HCT116 (cell line): Measurements from ENCODE around the gene MYBPC3. TPM values are rescaled to one million over a fixed set of nuclear protein-coding genes. Genes with fewer than 3 reads are reported as not detected.

Source experiments
- ATAC-seq: fragments of 200-7000 bp; cut with Tn5 transposase; 2 replicates; pipeline ENCODE4 v1.9.1; 2020; ENCODE audit warnings: mild to moderate bottlenecking, moderate library complexity
- BruUV-seq: library from RNA; stranded (reverse); fragments of 400-500 nt; replicated peaks from 2 replicates; lab custom pipeline; 2021; lab: Mats Ljungman, UMichigan
- CTCF ChIA-PET: fragments of 300-600 bp; sonication (Branson Sonifier 250); formaldehyde crosslinking; loops from one replicate; lab custom pipeline; 2021; ENCODE audit warnings: antibody characterized with exemption; lab: Charles Lee
- POLR2A ChIA-PET: fragments of 300-600, 350-600 bp; sonication (Branson Sonifier 250); formaldehyde crosslinking; loops from one replicate; lab custom pipeline; 2021; ENCODE audit warnings: antibody characterized with exemption; lab: Charles Lee
- RAD21 ChIA-PET, 2 experiments: fragments of 300-600 bp; sonication (Branson Sonifier 250); formaldehyde crosslinking; loops; one replicate each; lab custom pipeline; 2023; ENCODE audit warnings: low total read pairs in 2 of 2; ENCODE audit not compliant: uncharacterized antibody in 2 of 2, unreplicated experiment in 2 of 2, low non-redundant PET in 1 of 2; lab: Charles Lee
- DNase-seq: peaks from one replicate; pipeline ENCODE4 v3.0.0-alpha.2; 2010; ENCODE audit warnings: low read depth, low spot score
- H2AFZ ChIP-seq: fragments of 200-600 bp; shearing (Covaris generic), sonication (generic); 2 replicates; pipeline ENCODE4 v1.6.1; 2017; ENCODE audit warnings: low read depth, mixed run types, mixed read lengths, antibody characterized with exemption, low read length; ENCODE audit not compliant: poor library complexity, severe bottlenecking
- H3K27ac ChIP-seq: 2 replicates; pipeline ENCODE4 v1.5.1; 2012; ENCODE audit warnings: low read depth, low read length
- H3K27me3 ChIP-seq: fragments of 200-600 bp; sonication (generic); 2 replicates; pipeline ENCODE4 v1.6.1; 2016; ENCODE audit warnings: mixed run types, low read length, mixed read lengths; ENCODE audit not compliant: insufficient read depth
- H3K36me3 ChIP-seq, 2 experiments: fragments of 200-500 bp in 1 of 2; fragments of 200-600 bp in 1 of 2; sonication (Bioruptor generic) in 1 of 2; sonication (generic) in 1 of 2; 2 replicates each; pipeline versions ENCODE4 v1.5.1 to v1.6.1; 2014 to 2016; ENCODE audit warnings: low read length in 2 of 2, inconsistent platforms in 1 of 2, mixed read lengths in 1 of 2, mixed run types in 1 of 2; ENCODE audit not compliant: insufficient read depth in 2 of 2, control insufficient read depth in 1 of 2
- H3K4me1 ChIP-seq, 2 experiments: fragments of 200-600 bp in 1 of 2; sonication (generic) in 1 of 2; 2 replicates each; pipeline versions ENCODE4 v1.5.1 to v1.6.1; 2012 to 2017; ENCODE audit warnings: low read length in 2 of 2, inconsistent platforms in 1 of 2, mild to moderate bottlenecking in 1 of 2, mixed read lengths in 1 of 2, mixed run types in 1 of 2, moderate library complexity in 1 of 2; ENCODE audit not compliant: insufficient read depth in 2 of 2, control insufficient read depth in 1 of 2
- H3K4me2 ChIP-seq: fragments of 200-600 bp; sonication (generic); 2 replicates; pipeline ENCODE4 v1.6.1; 2017; ENCODE audit warnings: mixed run types, low read length, mixed read lengths
- H3K4me3 ChIP-seq, 2 experiments: fragments of 200-600 bp in 1 of 2; sonication (generic) in 1 of 2; replicated peaks in 1 of 2; 2 replicates each; pipeline ENCODE4 v1.5.1; 2011 to 2016; ENCODE audit warnings: low read length in 2 of 2, control low read depth in 1 of 2, low read depth in 1 of 2, mild to moderate bottlenecking in 1 of 2, mixed read lengths in 1 of 2, mixed run types in 1 of 2
- H3K79me2 ChIP-seq: fragments of 200-600 bp; sonication (generic); 2 replicates; pipeline ENCODE4 v1.6.1; 2017; ENCODE audit warnings: mild to moderate bottlenecking, mixed run types, low read length, moderate library complexity, mixed read lengths; ENCODE audit not compliant: insufficient read depth
- H3K9ac ChIP-seq: fragments of 200-600 bp; sonication (generic); 2 replicates; pipeline ENCODE4 v1.6.1; 2016; ENCODE audit warnings: low read length, mixed read lengths
- H3K9me2 ChIP-seq: fragments of 200-600 bp; sonication (generic), shearing (Covaris generic); 2 replicates; pipeline ENCODE4 v1.6.1; 2017; ENCODE audit warnings: mixed run types, mild to moderate bottlenecking, moderate library complexity; ENCODE audit not compliant: insufficient read depth
- H3K9me3 ChIP-seq, 2 experiments: fragments of 200-500 bp in 1 of 2; fragments of 200-600 bp in 1 of 2; sonication (Bioruptor generic) in 1 of 2; sonication (generic) in 1 of 2; 2 replicates each; pipeline ENCODE4 v1.6.1; 2014 to 2017; ENCODE audit warnings: low read length in 2 of 2, mixed read lengths in 2 of 2, inconsistent platforms in 1 of 2, low read depth in 1 of 2, mild to moderate bottlenecking in 1 of 2, mixed run types in 1 of 2, moderate library complexity in 1 of 2; ENCODE audit not compliant: control insufficient read depth in 1 of 2, insufficient read depth in 1 of 2
- H4K20me1 ChIP-seq: fragments of 200-600 bp; sonication (generic), shearing (Covaris generic); 2 replicates; pipeline ENCODE4 v1.6.1; 2017; ENCODE audit warnings: mixed run types, mild to moderate bottlenecking, moderate library complexity; ENCODE audit not compliant: insufficient read depth
- CEBPB ChIP-seq: IDR thresholded peaks from 2 replicates; pipeline ENCODE4 v1.6.1; 2012; ENCODE audit warnings: low read depth
- ELF1 ChIP-seq: IDR thresholded peaks from 2 replicates; pipeline ENCODE4 v1.6.1; 2012; ENCODE audit warnings: low read depth, borderline replicate concordance
- JUND ChIP-seq: IDR thresholded peaks from 2 replicates; pipeline ENCODE4 v1.6.1; 2012
- RAD21 ChIP-seq: IDR thresholded peaks from 2 replicates; pipeline ENCODE4 v1.6.1; 2012; ENCODE audit warnings: low read depth, mild to moderate bottlenecking
- SP1 ChIP-seq: IDR thresholded peaks from 2 replicates; pipeline ENCODE4 v1.6.1; 2012; ENCODE audit warnings: low read depth
- ZNF274 ChIP-seq: fragments of 200-500 bp; sonication (Bioruptor generic); IDR thresholded peaks from 2 replicates; pipeline ENCODE4 v1.6.1; 2014; ENCODE audit warnings: mild to moderate bottlenecking, low read depth, low read length, inconsistent platforms
- intact Hi-C: fragments of 100-400 bp; cut with micrococcal nuclease; formaldehyde crosslinking; loops from 2 replicates; pipeline ENCODE4 v1.10.0; 2022
- total RNA-seq: library from RNA; stranded (reverse); gene quantifications from one replicate; pipeline ENCODE4 v1.2.1, GENCODE V29; 2021; ENCODE audit not compliant: unreplicated experiment
- TF ChIP-seq, protein P1 (sequence below), 3 experiments: fragments of 200-600 bp in 1 of 3; sonication (generic) in 1 of 3; IDR thresholded peaks in 2 of 3; conservative IDR thresholded peaks in 1 of 3; 2 replicates each; pipeline ENCODE4 v1.5.1; 2012 to 2017; ENCODE audit warnings: low read depth in 2 of 3, low read length in 2 of 3, antibody characterized with exemption in 1 of 3, borderline replicate concordance in 1 of 3, control low read depth in 1 of 3, mild to moderate bottlenecking in 1 of 3, mixed read lengths in 1 of 3, mixed run types in 1 of 3, moderate library complexity in 1 of 3; ENCODE audit not compliant: insufficient read depth in 1 of 3
- TF ChIP-seq, protein P2 (sequence below): IDR thresholded peaks from 2 replicates; pipeline ENCODE4 v1.6.1; 2011; ENCODE audit warnings: mild to moderate bottlenecking, low read length, moderate library complexity; ENCODE audit not compliant: insufficient replicate concordance; ENCODE audit errors: extremely low read depth

MYBPC3 gene
- total RNA-seq, 1 experiment from 2014 or later = 0.25 TPM

DNA sequence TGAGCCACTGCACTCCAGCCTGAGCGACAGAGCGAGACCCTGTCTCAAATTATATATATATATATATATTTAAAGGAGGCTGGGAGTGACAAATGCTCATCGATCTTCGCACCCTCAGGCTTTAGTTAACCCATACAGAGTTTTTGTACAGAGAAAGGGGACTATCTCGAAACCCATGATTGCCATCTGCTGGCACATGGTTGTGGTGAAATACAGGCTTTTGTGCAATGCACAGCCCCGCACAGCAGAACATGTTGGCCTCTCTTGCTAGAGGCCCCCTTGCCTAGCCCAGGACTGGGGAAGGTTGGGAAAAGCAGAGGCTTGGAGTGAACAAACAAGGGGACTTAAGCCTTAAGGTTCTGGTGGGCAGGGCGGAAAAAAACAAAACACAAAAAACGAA, 3.6 kb downstream of the MYBPC3 start:
- peak; percentile 32 for DNase-seq
- Histone ChIP-seq H3K9me2 (no peaks in the 10 kb centered on the region), H3K79me2 (no peaks in the 10 kb centered on the region), H2AFZ (peak overlapping the region; percentile 54), H3K36me3 (no peaks in the 10 kb centered on the region), H3K9ac (no peak overlapping the region), H4K20me1 (no peaks in the 10 kb centered on the region), H3K27me3 (no peaks in the 10 kb centered on the region), H3K4me1 (no peaks in the 10 kb centered on the region), H3K4me2 (no peak overlapping the region)
- ChIA-PET CTCF (interaction anchor here (1.7 kb wide), 1 partner anchor 115 kb away, joined by 4 read pairs; no protein-coding TSS in a partner anchor), POLR2A (no interaction called here), RAD21 (no interaction called here)
- BruUV-seq = no TSS peak
- no peak for TF ChIP-seq ELF1
- TF ChIP-seq, protein P1, sequence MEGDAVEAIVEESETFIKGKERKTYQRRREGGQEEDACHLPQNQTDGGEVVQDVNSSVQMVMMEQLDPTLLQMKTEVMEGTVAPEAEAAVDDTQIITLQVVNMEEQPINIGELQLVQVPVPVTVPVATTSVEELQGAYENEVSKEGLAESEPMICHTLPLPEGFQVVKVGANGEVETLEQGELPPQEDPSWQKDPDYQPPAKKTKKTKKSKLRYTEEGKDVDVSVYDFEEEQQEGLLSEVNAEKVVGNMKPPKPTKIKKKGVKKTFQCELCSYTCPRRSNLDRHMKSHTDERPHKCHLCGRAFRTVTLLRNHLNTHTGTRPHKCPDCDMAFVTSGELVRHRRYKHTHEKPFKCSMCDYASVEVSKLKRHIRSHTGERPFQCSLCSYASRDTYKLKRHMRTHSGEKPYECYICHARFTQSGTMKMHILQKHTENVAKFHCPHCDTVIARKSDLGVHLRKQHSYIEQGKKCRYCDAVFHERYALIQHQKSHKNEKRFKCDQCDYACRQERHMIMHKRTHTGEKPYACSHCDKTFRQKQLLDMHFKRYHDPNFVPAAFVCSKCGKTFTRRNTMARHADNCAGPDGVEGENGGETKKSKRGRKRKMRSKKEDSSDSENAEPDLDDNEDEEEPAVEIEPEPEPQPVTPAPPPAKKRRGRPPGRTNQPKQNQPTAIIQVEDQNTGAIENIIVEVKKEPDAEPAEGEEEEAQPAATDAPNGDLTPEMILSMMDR (IDR thresholded peaks at IDR 0.05 in 2 of 3, conservative IDR thresholded peaks at IDR 0.05 in 1 of 3; ENCODE audit: borderline replicate concordance in 1 of 3, insufficient read depth in 1 of 3, low read depth in 2 of 3, low read length in 2 of 3) = peak; percentile 45 to 49 (median 48); a peak in 5 of 6 replicates
- TF ChIP-seq RAD21 = peak; percentile 65
- TF ChIP-seq, all 23 proteins: peak for 2
- no peaks in the 10 kb centered on the region for H3K9me3 ChIP-seq
- peak; percentile 80 for ATAC-seq
- intact Hi-C loops = no loop called here
- no peak overlapping the region for H3K27ac ChIP-seq
- no peak overlapping the region for H3K4me3 ChIP-seq

DNA sequence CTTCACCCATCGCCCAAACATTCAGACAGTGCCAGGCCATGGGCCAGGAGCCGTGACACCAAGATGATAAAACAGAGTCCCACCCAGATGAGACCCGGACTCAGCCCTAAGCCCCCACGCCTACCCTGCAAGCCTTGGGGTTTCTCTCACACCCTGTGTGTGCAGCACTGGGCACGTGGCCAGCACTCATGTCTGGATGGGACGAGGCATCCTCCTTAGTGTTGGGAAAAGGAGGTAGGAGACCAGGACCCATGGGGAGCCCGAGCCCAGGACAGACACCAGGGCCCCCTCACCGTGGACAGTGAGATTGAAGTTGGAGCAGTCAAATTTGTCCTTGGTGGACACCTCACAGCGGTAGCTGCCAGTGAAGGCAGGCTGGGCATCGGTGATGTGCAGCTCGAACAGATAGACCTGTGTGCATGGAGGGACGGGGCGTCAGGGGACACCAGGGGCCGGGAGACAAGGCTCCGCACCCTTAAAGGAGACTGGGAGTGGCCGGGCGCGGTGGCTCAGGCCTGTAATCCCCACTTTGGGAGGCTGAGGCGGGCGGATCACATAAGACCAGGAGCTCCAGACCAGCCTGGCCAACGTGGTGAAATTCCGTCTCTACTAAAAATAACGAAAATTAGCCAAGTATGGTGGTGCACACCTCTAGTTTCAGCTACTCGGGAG, 4.2 kb downstream of the MYBPC3 start:
- DNase-seq (no peak), ATAC-seq (no peak)
- no peak overlapping the region for H3K4me3 ChIP-seq
- H3K4me1 ChIP-seq = no peaks in the 10 kb centered on the region
- intact Hi-C loops = no loop called here
- no peaks in the 10 kb centered on the region for H4K20me1 ChIP-seq
- TF ChIP-seq ZNF274 (no peak), SP1 (no peak), JUND (no peak), CEBPB (no peak)
- TF ChIP-seq, protein P2, sequence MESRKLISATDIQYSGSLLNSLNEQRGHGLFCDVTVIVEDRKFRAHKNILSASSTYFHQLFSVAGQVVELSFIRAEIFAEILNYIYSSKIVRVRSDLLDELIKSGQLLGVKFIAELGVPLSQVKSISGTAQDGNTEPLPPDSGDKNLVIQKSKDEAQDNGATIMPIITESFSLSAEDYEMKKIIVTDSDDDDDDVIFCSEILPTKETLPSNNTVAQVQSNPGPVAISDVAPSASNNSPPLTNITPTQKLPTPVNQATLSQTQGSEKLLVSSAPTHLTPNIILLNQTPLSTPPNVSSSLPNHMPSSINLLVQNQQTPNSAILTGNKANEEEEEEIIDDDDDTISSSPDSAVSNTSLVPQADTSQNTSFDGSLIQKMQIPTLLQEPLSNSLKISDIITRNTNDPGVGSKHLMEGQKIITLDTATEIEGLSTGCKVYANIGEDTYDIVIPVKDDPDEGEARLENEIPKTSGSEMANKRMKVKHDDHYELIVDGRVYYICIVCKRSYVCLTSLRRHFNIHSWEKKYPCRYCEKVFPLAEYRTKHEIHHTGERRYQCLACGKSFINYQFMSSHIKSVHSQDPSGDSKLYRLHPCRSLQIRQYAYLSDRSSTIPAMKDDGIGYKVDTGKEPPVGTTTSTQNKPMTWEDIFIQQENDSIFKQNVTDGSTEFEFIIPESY = no peak
- H3K9me2 ChIP-seq = no peaks in the 10 kb centered on the region
- RAD21 ChIA-PET = no interaction called here
- no peak overlapping the region for H3K27ac ChIP-seq
- no peak overlapping the region for H3K9ac ChIP-seq
- no peaks in the 10 kb centered on the region for H3K27me3 ChIP-seq
- H3K4me2 ChIP-seq = no peak overlapping the region
- no peaks in the 10 kb centered on the region for H3K79me2 ChIP-seq
- no peaks in the 10 kb centered on the region for H3K9me3 ChIP-seq
- POLR2A ChIA-PET = no interaction called here
- CTCF ChIA-PET = no interaction called here
- no peaks in the 10 kb centered on the region for H3K36me3 ChIP-seq
- no TSS peak for BruUV-seq
- H2AFZ ChIP-seq = no peak overlapping the region
